ENCODE results near the gene TNFAIP1.

TNFAIP1 gene

DNA sequence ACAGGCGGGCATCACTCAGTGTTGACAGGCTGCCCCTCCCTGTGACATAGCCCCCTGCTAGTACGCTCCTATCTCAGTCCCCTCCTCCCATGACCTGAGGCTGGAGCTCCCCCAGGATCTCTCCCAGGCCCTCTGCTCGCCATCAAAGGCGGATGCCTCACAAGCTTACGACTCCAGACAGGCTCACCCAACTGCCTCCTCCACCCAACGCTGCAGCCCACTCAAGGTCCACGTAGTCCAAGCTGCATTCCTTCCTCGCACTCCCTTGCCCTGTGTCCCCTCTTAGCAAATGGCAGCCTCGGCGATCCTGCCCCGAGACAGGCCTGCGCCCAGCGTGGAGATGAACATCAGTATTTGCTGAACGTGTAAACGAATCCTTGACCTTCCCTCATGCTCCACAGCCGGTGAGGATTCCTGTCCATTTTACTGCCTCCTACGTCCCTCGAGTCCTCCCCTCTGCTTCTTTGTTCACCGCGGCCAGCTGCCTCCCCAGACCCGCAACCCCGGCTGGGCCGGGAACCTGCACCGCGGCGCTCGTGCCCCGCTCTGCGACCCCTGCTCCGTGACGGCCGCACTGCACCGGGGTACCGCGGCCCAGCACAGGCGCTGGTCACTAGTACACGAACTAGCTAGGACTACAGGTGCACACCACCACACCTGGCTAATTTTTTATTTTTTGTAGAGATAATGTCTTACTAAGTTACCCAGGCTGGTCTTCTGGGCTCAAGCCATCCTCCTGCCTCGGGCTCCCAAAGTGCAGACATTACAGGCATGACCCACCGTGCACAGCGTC lies 17.4 kb upstream of the TNFAIP1 start:
- no peak for TF ChIP-seq ZNF274 (IDR thresholded peaks at IDR 0.05; ENCODE audit: low read depth, low read length)
- peak overlapping the region; percentile 77; the same call in 1 of the 2 replicates for H3K4me3 ChIP-seq (ENCODE audit: low read length)

DNA sequence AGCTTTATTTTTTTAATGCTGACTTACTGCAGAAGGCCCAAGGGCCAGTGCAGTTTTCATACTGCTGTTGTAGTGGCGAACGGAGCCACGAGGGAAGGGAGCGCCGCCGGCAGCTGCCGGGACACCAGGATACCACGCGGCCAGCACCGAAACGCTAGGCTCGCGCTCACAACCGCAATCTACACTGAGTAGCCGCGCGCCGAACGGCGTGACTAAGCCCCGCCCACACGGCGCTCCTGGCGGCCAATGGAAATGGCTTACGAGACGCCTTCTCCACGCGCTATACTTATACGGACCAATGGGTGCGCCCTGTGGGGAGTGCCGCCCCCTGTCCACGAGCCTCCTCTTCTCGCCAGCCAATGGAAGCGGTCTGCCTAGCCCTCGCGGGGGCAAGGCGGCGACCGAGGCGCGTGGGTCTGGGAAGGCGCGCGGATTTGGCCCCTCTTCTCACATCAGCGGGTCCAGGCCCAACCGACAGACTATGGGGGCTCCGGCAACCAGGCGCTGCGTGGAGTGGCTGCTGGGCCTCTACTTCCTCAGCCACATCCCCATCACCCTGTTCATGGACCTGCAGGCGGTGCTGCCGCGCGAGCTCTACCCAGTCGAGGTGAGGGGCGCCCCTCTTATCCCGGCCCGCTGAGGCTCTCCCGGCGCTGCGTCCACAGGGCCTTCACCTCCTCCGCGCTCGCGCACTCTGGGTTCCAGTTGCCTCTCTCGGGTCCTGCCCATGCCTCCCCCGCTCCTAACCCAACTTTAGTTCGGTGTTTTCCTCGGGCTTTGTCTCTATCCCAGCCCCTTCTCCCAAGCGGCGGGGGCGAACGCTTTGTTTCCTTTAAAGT lies 16.6 kb upstream of the TNFAIP1 start, which contains the start of gene TMEM97:
Gene TMEM97 (plus strand): TSS at position 442 of the 839 bp plus-strand sequence. CDS start 40 bp downstream, at position 482.
- peak within 1 kb of the TSS; percentile 77 for H3K4me3 ChIP-seq (ENCODE audit: low read length)
- TF ChIP-seq ZNF274 (IDR thresholded peaks at IDR 0.05; ENCODE audit: low read depth, low read length), result no peak

DNA sequence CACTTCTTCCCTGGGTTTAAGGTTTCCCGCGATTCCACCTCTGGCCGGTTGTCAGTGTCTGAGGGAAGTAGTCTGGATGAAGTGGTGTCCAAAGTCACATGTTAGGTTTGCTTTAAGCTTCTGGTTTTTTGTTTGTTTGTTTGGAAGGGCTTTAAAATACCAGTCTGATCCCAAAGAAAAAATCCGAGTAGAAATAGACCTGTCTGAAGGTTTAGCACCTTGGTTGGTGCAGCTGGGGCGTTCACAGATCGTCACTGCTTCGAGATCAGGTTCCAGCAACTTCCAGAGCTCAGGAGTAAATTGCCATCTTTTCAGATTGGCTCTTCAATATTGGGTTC lies 16.0 kb upstream of the TNFAIP1 start:
- peak overlapping the region; percentile 77 for H3K4me3 ChIP-seq (ENCODE audit: low read length)
- TF ChIP-seq ZNF274 (IDR thresholded peaks at IDR 0.05; ENCODE audit: low read depth, low read length), result no peak

GRCh38 chr17:28320215-28321061 lies 15.1 kb upstream of the TNFAIP1 start:
- H3K4me3 ChIP-seq (ENCODE audit: low read length), result peak overlapping the region; percentile 77
- no peak for TF ChIP-seq ZNF274 (IDR thresholded peaks at IDR 0.05; ENCODE audit: low read depth, low read length)

- no peak for TF ChIP-seq ZNF274 (IDR thresholded peaks at IDR 0.05; ENCODE audit: low read depth, low read length)
- no peak overlapping the region for H3K4me3 ChIP-seq (ENCODE audit: low read length)
Observed at GRCh38 chr17:28324267-28324745, 11.3 kb upstream of the TNFAIP1 start.

DNA sequence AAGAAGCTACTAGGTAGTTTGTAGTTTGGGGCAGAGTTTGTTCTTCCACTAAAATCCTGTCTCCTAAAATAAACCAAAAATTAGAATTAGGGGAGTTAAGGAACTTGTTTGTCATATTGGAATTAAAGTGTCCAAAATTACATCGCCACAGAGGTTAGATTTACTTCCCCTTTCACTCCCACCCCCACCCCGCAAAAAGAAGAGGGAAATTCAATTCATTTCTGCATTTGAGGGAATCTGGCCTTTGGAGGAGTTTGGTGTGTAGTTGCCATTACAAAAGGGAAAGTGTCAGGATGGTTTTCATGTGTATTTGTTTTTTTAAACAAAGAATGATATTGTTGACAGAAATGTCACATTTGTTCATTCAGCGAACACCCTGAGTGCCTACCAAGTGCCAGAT lies 10.8 kb upstream of the TNFAIP1 start:
- no peak overlapping the region for H3K4me3 ChIP-seq (ENCODE audit: low read length)
- TF ChIP-seq ZNF274 (IDR thresholded peaks at IDR 0.05; ENCODE audit: low read depth, low read length), result no peak

DNA sequence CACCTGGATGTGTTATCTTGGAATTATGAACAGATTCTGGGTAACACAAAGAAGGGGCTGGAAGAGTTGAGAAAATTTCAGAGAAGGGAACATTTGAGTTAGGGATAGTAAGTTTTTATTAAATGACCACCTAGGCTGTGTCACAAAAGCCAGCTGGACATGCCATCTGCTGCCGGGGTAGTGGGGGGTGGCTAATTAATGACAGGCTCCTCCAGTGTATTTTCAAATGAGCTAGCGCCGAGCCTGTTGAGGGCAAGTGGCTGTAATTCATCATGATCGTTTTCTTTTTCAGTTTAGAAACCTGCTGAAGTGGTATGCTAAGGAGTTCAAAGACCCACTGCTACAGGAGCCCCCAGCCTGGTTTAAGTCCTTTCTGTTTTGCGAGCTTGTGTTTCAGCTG lies 10.3 kb upstream of the TNFAIP1 start:
- no peak overlapping the region for H3K4me3 ChIP-seq (ENCODE audit: low read length)
- TF ChIP-seq ZNF274 (IDR thresholded peaks at IDR 0.05; ENCODE audit: low read depth, low read length), result no peak

DNA sequence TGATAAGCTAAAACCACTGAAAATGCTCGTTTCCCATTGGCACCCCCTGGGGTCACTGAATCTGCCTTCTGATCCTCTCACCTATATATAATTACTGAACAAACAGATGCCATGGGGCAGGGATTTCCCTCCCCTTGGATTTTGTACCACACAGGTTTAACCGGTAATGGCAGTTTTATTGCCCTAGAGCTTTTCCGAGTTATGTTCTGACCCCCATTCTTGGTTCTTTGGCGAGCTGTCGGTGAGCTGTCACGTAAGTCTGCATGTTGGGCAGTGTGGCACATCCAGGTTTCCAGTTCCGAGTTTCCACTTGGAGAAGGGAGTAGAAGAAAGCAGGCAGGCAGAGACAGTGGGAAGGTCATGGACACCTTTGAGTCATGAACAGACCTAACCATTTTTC lies 9.4 kb upstream of the TNFAIP1 start:
- no peak for TF ChIP-seq ZNF274 (IDR thresholded peaks at IDR 0.05; ENCODE audit: low read depth, low read length)
- no peak overlapping the region for H3K4me3 ChIP-seq (ENCODE audit: low read length)

DNA sequence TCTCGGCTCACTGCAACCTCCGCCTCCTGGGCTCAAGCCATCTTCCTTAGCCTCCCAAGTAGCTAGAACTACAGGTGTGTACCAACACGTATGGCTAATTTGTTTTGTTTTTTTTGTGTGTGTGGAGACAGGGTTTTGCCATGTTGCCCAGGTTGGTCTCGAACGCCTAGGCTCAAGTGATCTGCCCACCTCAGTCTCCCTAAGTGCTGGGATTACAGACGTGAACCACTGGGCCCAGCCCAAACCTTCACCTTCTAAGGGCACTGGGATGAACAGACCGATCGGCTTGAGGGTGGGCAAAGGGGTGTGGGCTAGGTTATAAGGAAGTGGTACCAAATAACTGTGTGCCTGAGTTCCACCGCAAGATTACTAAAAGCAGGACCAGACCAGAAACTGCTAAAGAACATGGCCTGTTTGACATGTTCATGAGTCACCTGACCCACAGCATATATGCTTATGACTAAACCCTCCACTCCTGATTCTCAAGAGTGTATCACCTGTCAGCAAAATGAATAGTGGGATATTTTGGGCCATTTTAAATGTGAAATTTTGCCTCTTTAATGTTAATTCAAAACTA lies 8.4 kb upstream of the TNFAIP1 start:
- H3K4me3 ChIP-seq (ENCODE audit: low read length), result no peak overlapping the region
- no peak for TF ChIP-seq ZNF274 (IDR thresholded peaks at IDR 0.05; ENCODE audit: low read depth, low read length)

DNA sequence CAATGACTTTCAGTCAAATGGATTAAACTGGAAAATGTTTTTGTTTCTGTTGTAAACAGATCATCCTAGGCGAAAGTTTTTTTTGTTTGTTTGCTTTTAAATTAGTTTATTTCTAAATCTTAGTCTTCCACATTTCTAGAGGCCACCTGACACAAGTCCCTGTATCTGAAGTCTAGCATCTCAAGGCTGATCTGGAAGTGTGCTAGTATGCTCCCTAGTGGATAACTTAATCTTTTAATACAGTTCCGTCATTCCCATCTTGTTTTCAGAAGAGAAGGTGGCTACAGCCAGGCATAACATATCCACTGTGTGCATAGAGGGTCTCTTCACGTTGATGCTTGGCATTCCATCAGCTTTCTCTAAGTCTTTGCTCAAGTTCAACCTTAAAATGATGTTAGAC lies 7.9 kb upstream of the TNFAIP1 start:
- H3K4me3 ChIP-seq (ENCODE audit: low read length), result no peak overlapping the region
- TF ChIP-seq ZNF274 (IDR thresholded peaks at IDR 0.05; ENCODE audit: low read depth, low read length), result no peak

GRCh38 chr17:28328325-28328724 lies 7.2 kb upstream of the TNFAIP1 start:
- H3K4me3 ChIP-seq (ENCODE audit: low read length), result no peak overlapping the region
- TF ChIP-seq ZNF274 (IDR thresholded peaks at IDR 0.05; ENCODE audit: low read depth, low read length), result no peak

DNA sequence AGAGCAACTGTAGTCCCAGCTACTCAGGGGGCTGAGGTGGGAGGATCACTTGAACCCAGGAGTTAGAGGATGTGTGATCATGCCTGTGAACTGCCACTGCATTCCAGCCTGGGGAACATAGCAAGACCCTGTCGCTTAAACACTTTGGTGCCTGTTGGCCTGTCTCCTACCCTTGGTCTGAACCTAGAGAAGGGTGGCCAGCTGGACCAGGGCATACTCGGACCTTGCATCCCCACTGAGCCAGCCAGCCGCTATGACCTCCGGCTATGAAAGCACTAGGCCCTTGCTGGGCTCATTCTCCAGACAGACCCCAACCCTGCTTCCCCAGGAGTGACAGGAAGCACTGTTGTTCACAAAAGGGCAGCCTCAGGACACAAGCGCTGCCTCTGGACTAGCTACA lies 4.9 kb upstream of the TNFAIP1 start:
- no peak overlapping the region for H3K4me3 ChIP-seq (ENCODE audit: low read length)
- no peak for TF ChIP-seq ZNF274 (IDR thresholded peaks at IDR 0.05; ENCODE audit: low read depth, low read length)

GRCh38 chr17:28331891-28332420 lies 3.6 kb upstream of the TNFAIP1 start:
- H3K4me3 ChIP-seq (ENCODE audit: low read length), result no peak overlapping the region
- TF ChIP-seq ZNF274 (IDR thresholded peaks at IDR 0.05; ENCODE audit: low read depth, low read length), result no peak
